Neural progenitor cell (in vitro differentiated cells): ENCODE measurements around the gene DUSP12. TPM values are rescaled to one million over a fixed set of nuclear protein-coding genes. Genes with fewer than 3 reads are reported as not detected.

Experiments
- DNase-seq: peaks from one replicate; pipeline ENCODE4 v3.0.0-alpha.2; 2016; ENCODE audit warnings: low spot score
- H2AFZ ChIP-seq: fragments of 200-600 bp; sonication (generic); replicated peaks from 2 replicates; pipeline ENCODE4 v1.6.1; 2016; ENCODE audit warnings: antibody characterized with exemption
- H3F3A ChIP-seq: fragments of 200-600 bp; sonication (generic); 2 replicates; pipeline ENCODE4 v1.6.1; 2016; ENCODE audit warnings: antibody characterized with exemption, low read depth
- H3K27ac ChIP-seq: fragments of 200-600 bp; sonication (generic); 2 replicates; pipeline ENCODE4 v1.5.1; 2016; ENCODE audit warnings: mild to moderate bottlenecking
- H3K27me3 ChIP-seq: fragments of 200-600 bp; sonication (generic); 2 replicates; pipeline ENCODE4 v1.6.1; 2016; ENCODE audit warnings: mild to moderate bottlenecking, moderate library complexity
- H3K36me3 ChIP-seq: fragments of 200-600 bp; sonication (generic); 2 replicates; pipeline ENCODE4 v1.5.1; 2016
- H3K4me1 ChIP-seq: fragments of 200-600 bp; sonication (generic); 2 replicates; pipeline ENCODE4 v1.6.1; 2016; ENCODE audit warnings: mixed run types
- H3K4me2 ChIP-seq: fragments of 200-600 bp; sonication (generic); 2 replicates; pipeline ENCODE4 v1.6.1; 2016
- H3K4me3 ChIP-seq: fragments of 200-600 bp; sonication (generic); 2 replicates; pipeline ENCODE4 v1.5.1; 2016
- H3K79me2 ChIP-seq: fragments of 200-600 bp; sonication (generic); 2 replicates; pipeline ENCODE4 v1.6.1; 2016; ENCODE audit warnings: low read depth
- H3K9ac ChIP-seq: fragments of 200-600 bp; sonication (generic); 2 replicates; pipeline ENCODE4 v1.6.1; 2016
- H3K9me3 ChIP-seq: fragments of 200-600 bp; sonication (generic); 2 replicates; pipeline ENCODE4 v1.5.1; 2016; ENCODE audit warnings: low read depth
- H4K20me1 ChIP-seq: fragments of 200-600 bp; sonication (generic); 2 replicates; pipeline ENCODE4 v1.6.1; 2016; ENCODE audit warnings: low read depth
- H3K27ac Mint-ChIP-seq: 3 replicates; pipeline ENCODE4 v1.8.0; 2021; ENCODE audit warnings: mixed read lengths
- H3K27me3 Mint-ChIP-seq: 2 replicates; pipeline ENCODE4 v1.8.0; 2022; ENCODE audit warnings: low read depth, mild to moderate bottlenecking, inconsistent platforms, moderate library complexity, mixed read lengths; ENCODE audit not compliant: insufficient read depth
- H3K36me3 Mint-ChIP-seq: 3 replicates; pipeline ENCODE4 v1.8.0; 2021; ENCODE audit warnings: mixed read lengths
- H3K4me1 Mint-ChIP-seq: 3 replicates; pipeline ENCODE4 v1.8.0; 2021; ENCODE audit warnings: mixed read lengths
- H3K4me3 Mint-ChIP-seq: 3 replicates; pipeline ENCODE4 v1.8.0; 2021; ENCODE audit warnings: mild to moderate bottlenecking, moderate library complexity, mixed read lengths
- H3K9me3 Mint-ChIP-seq: 3 replicates; pipeline ENCODE4 v1.8.0; 2020; ENCODE audit warnings: mixed read lengths
- EZH2 ChIP-seq: fragments of 200-600 bp; sonication (generic); IDR thresholded peaks from 2 replicates; pipeline ENCODE4 v1.6.1; 2017; ENCODE audit warnings: antibody characterized with exemption, mild to moderate bottlenecking, moderate library complexity
- EZH2phosphoT487 ChIP-seq: fragments of 200-600 bp; sonication (generic); IDR thresholded peaks from 2 replicates; pipeline ENCODE4 v1.6.1; 2017; ENCODE audit warnings: antibody characterized with exemption
- small RNA-seq: library from RNA; depleted of rRNA; stranded (forward); fragments of <200 nt; gene quantifications from one replicate; pipeline ENCODE3, GENCODE V24; 2015
- total RNA-seq: library from RNA; depleted of rRNA; stranded (reverse); fragments of >200 nt; gene quantifications from 2 replicates; pipeline ENCODE4 v1.2.3, GENCODE V29; 2015; ENCODE audit warnings: low replicate concordance
- TF ChIP-seq, protein P1 (sequence below): fragments of 200-600 bp; sonication (generic); IDR thresholded peaks from 2 replicates; pipeline ENCODE4 v1.5.1; 2017; ENCODE audit warnings: antibody characterized with exemption, mild to moderate bottlenecking

The DUSP12 gene
- total RNA-seq, 1 donor from 2014 or later = 81.1 TPM

DNA sequence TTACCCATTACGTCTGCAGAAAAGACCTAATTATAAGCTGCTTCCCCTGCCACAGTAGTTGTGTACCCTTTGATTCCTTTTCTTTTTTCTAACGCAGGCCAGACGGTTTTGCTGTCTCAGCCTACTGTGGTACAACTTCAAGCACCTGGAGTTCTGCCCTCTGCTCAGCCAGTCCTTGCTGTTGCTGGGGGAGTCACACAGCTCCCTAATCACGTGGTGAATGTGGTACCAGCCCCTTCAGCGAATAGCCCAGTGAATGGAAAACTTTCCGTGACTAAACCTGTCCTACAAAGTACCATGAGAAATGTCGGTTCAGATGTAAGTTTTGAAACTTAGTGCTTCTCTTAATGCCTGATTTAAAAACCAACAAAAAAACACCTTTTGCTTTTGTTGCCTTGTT, 52.4 kb downstream of the DUSP12 start:
- Histone ChIP-seq H3K4me1 (no peaks in the 10 kb centered on the region), H3K27ac (no peak overlapping the region), H3K4me2 (peak overlapping the region; percentile 2), H3K9ac (no peak overlapping the region), H3K4me3 (no peak overlapping the region), H3K9me3 (no peaks in the 10 kb centered on the region), H3F3A (no peaks in the 10 kb centered on the region), H2AFZ (no peak overlapping the region), H3K36me3 (peaks cover 6% of the 10 kb centered on the region), H4K20me1 (no peaks in the 10 kb centered on the region), H3K79me2 (no peaks in the 10 kb centered on the region), H3K27me3 (no peaks in the 10 kb centered on the region)
- DNase-seq = peak; percentile 16
- H3K36me3 Mint-ChIP-seq = peaks cover 9% of the 10 kb centered on the region
- no peak overlapping the region for H3K27ac Mint-ChIP-seq
- TF ChIP-seq, protein P1, sequence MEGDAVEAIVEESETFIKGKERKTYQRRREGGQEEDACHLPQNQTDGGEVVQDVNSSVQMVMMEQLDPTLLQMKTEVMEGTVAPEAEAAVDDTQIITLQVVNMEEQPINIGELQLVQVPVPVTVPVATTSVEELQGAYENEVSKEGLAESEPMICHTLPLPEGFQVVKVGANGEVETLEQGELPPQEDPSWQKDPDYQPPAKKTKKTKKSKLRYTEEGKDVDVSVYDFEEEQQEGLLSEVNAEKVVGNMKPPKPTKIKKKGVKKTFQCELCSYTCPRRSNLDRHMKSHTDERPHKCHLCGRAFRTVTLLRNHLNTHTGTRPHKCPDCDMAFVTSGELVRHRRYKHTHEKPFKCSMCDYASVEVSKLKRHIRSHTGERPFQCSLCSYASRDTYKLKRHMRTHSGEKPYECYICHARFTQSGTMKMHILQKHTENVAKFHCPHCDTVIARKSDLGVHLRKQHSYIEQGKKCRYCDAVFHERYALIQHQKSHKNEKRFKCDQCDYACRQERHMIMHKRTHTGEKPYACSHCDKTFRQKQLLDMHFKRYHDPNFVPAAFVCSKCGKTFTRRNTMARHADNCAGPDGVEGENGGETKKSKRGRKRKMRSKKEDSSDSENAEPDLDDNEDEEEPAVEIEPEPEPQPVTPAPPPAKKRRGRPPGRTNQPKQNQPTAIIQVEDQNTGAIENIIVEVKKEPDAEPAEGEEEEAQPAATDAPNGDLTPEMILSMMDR = no peak
- TF ChIP-seq EZH2 (no peak), EZH2phosphoT487 (no peak)
- H3K4me1 Mint-ChIP-seq = peaks cover 3% of the 10 kb centered on the region
- no peak overlapping the region for H3K4me3 Mint-ChIP-seq
- H3K27me3 Mint-ChIP-seq = no peaks in the 10 kb centered on the region
- no peaks in the 10 kb centered on the region for H3K9me3 Mint-ChIP-seq

DNA sequence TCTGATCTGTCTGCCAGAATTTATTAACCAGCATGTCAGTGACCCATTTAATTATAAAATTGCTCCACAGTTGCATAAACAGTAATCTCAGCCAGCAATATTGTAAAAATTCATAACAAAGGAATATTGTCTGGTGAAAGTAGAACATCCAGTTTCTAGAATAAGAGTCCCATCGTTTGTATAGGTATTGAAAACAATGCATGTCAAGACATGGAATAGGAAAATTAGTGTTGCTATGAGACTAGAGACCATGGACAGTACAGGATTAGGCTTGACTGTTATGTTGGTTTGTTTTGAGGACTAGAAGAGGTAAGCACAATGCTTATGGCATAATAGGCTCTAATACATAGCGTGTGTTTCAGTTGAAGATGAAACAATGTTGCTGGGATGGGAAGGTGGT, 53.6 kb downstream of the DUSP12 start:
- no peak overlapping the region for H3K4me3 ChIP-seq
- TF ChIP-seq EZH2 = no peak
- no peak for TF ChIP-seq EZH2phosphoT487
- Mint-ChIP-seq H3K36me3 (peaks cover 12% of the 10 kb centered on the region), H3K4me3 (no peak overlapping the region), H3K27me3 (no peaks in the 10 kb centered on the region), H3K9me3 (no peaks in the 10 kb centered on the region), H3K4me1 (peaks cover 3% of the 10 kb centered on the region), H3K27ac (no peak overlapping the region)
- no peak overlapping the region for H3K9ac ChIP-seq
- H2AFZ ChIP-seq = no peak overlapping the region
- H3K36me3 ChIP-seq = peaks cover 6% of the 10 kb centered on the region
- H3K79me2 ChIP-seq = no peaks in the 10 kb centered on the region
- no peaks in the 10 kb centered on the region for H4K20me1 ChIP-seq
- H3K4me2 ChIP-seq = no peak overlapping the region
- H3F3A ChIP-seq = no peaks in the 10 kb centered on the region
- DNase-seq = no peak
- H3K9me3 ChIP-seq = no peaks in the 10 kb centered on the region
- no peaks in the 10 kb centered on the region for H3K4me1 ChIP-seq
- no peak overlapping the region for H3K27ac ChIP-seq
- no peaks in the 10 kb centered on the region for H3K27me3 ChIP-seq

DNA sequence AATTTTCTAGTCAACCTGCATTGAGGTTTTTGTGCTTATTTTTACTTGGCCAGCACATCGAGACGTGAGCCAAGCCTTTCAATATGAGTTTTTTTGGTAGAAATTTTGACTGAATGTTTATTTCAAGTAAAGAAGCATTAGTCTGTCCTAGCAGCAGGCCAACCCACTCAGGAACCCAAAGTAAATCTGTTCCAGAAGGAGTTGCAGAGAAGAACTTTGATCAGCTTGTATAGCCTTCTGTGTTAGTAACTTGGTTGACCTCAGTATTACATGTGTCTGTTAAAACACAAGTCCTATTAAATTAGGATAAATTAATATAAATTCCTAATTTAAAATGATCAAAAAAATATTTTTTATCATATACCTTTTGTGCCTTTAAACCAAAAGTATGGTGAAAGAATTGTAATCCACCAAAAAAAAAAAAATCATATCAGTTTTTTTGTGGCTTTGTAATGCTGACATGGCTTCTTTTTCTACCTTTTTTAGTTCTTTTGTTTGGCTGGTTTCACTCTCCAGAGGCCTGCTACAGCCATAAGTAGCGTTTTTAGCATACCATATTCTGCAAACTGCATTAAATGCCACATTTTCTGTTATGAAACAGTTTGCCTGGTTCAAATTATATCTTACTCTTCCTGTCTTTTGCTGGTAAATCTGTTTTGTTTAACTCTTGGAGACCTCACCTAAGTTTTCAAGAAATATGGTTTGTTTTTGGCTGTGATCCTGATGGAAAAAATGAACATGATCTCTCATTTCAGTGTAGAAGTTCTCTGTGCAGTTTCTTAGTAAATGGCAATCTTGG, 56.0 kb downstream of the DUSP12 start:
- H3K27me3 Mint-ChIP-seq = no peaks in the 10 kb centered on the region
- H2AFZ ChIP-seq = no peak overlapping the region
- H3K4me1 Mint-ChIP-seq = peaks cover 3% of the 10 kb centered on the region

More for the DNA sequence above, 56.0 kb downstream of the DUSP12 start:
- no peaks in the 10 kb centered on the region for H3K79me2 ChIP-seq
- no peaks in the 10 kb centered on the region for H3K27me3 ChIP-seq
- H4K20me1 ChIP-seq = no peaks in the 10 kb centered on the region
- no peaks in the 10 kb centered on the region for H3F3A ChIP-seq
- no peak for DNase-seq
- peaks cover 12% of the 10 kb centered on the region for H3K9me3 Mint-ChIP-seq
- H3K27ac ChIP-seq = no peak overlapping the region
- no peaks in the 10 kb centered on the region for H3K4me1 ChIP-seq
- no peak overlapping the region for H3K4me3 ChIP-seq
- H3K9ac ChIP-seq = no peak overlapping the region
- TF ChIP-seq, protein P1 = no peak
- no peak for TF ChIP-seq EZH2phosphoT487
- no peaks in the 10 kb centered on the region for H3K9me3 ChIP-seq
- peaks cover 6% of the 10 kb centered on the region for H3K36me3 ChIP-seq
- H3K4me2 ChIP-seq = no peak overlapping the region
- H3K27ac Mint-ChIP-seq = no peak overlapping the region
- peaks cover 22% of the 10 kb centered on the region for H3K36me3 Mint-ChIP-seq
- no peak overlapping the region for H3K4me3 Mint-ChIP-seq

Small RNA genes within 50 kb of the gene (small RNA-seq; reads per million reads assigned to genes)
- gene RN7SL466P = not detected

Other genes starting within 250 kb of the DUSP12 start
- 0.53 TPM in 1 of 2 replicates, not detected in the other for gene FCGR2A, start 244.3 kb upstream of the DUSP12 start, total RNA-seq
- 0.09 TPM in 1 of 2 replicates, not detected in the other for gene HSPA6, start 225.2 kb upstream of the DUSP12 start, total RNA-seq
- gene FCGR3A, start 200.0 kb upstream of the DUSP12 start, total RNA-seq = not detected in 2 replicates
- not detected in 2 replicates for gene FCGR3B, start 118.6 kb upstream of the DUSP12 start, total RNA-seq
- 0.15 TPM in 1 of 2 replicates, not detected in the other for gene FCGR2B, start 86.6 kb upstream of the DUSP12 start, total RNA-seq
- not detected in 2 replicates for gene FCRLA, start 42.6 kb upstream of the DUSP12 start, total RNA-seq
- 0.19 TPM in 1 of 2 replicates, not detected in the other for gene FCRLB, start 28.2 kb upstream of the DUSP12 start, total RNA-seq
- gene ATF6, start 16.5 kb downstream of the DUSP12 start, total RNA-seq = 22.3 and 31.7 TPM in 2 replicates